SK-N-SH (cell line): Measurements from ENCODE around the gene KRTAP12-2. TPM values are rescaled to one million over a fixed set of nuclear protein-coding genes. Genes with fewer than 3 reads are reported as not detected.

ENCODE experiments used
- CTCF ChIA-PET: fragments of 300-600, 350-600 bp; formaldehyde crosslinking; extraction: SDS; loops from one replicate; lab custom pipeline; 2021; lab: Yijun Ruan, JAX
- POLR2A ChIA-PET: fragments of 350-600 bp; sonication (Branson Sonifier 250); formaldehyde crosslinking; extraction: SDS; loops from one replicate; lab custom pipeline; 2020; ENCODE audit warnings: antibody characterized with exemption, inconsistent platforms; lab: Yijun Ruan, JAX
- DNase-seq: peaks from one replicate; pipeline ENCODE4 v3.0.0; 2012
- H2AFZ ChIP-seq: fragments of 200-600 bp; sonication (generic); 2 replicates; pipeline ENCODE4 v1.8.1; 2016; ENCODE audit warnings: antibody characterized with exemption, mild to moderate bottlenecking, low read depth
- H3F3A ChIP-seq: fragments of 200-600 bp; sonication (generic); replicated peaks from 2 replicates; pipeline ENCODE3; 2016; ENCODE audit warnings: antibody characterized with exemption, mild to moderate bottlenecking; ENCODE audit not compliant: insufficient read depth
- H3K27ac ChIP-seq, 2 experiments: fragments of 200-500 bp in 1 of 2; fragments of 200-600 bp in 1 of 2; sonication (Bioruptor generic) in 1 of 2; sonication (generic), shearing (Covaris generic) in 1 of 2; 2 replicates each; pipeline versions ENCODE4 v1.5.1 to v1.6.1; 2014 to 2016; ENCODE audit warnings: low read depth in 2 of 2, inconsistent platforms in 1 of 2, low read length in 1 of 2, mild to moderate bottlenecking in 1 of 2, mixed read lengths in 1 of 2
- H3K27me3 ChIP-seq: fragments of 200-600 bp; sonication (generic), shearing (Covaris generic); 2 replicates; pipeline ENCODE4 v1.6.1; 2016; ENCODE audit warnings: mixed run types; ENCODE audit not compliant: insufficient read depth
- H3K36me3 ChIP-seq, 2 experiments: fragments of 200-500 bp in 1 of 2; fragments of 200-600 bp in 1 of 2; sonication (Bioruptor generic) in 1 of 2; sonication (generic) in 1 of 2; replicated peaks in 1 of 2; 2 replicates each; pipeline versions ENCODE3 to v1.5.1; 2014 to 2016; ENCODE audit warnings: low read length in 1 of 2, mild to moderate bottlenecking in 1 of 2; ENCODE audit not compliant: insufficient read depth in 2 of 2, control insufficient read depth in 1 of 2
- H3K4me1 ChIP-seq, 2 experiments: fragments of 200-500 bp in 1 of 2; fragments of 200-600 bp in 1 of 2; sonication (Bioruptor generic) in 1 of 2; sonication (generic), shearing (Covaris generic) in 1 of 2; 2 replicates each; pipeline versions ENCODE4 v1.5.1 to v1.6.1; 2014 to 2016; ENCODE audit warnings: low read depth in 1 of 2, low read length in 1 of 2, mixed run types in 1 of 2; ENCODE audit not compliant: insufficient read depth in 2 of 2, control insufficient read depth in 1 of 2
- H3K4me2 ChIP-seq: fragments of 200-600 bp; sonication (generic), shearing (Covaris generic); 2 replicates; pipeline ENCODE4 v1.6.1; 2017; ENCODE audit warnings: mixed run types
- H3K4me3 ChIP-seq, 2 experiments: fragments of 200-500 bp in 1 of 2; fragments of 200-600 bp in 1 of 2; sonication (Bioruptor generic) in 1 of 2; sonication (generic), shearing (Covaris generic) in 1 of 2; 2 replicates each; pipeline versions ENCODE4 v1.5.1 to v1.8.1; 2014 to 2016; ENCODE audit warnings: low read depth in 2 of 2, inconsistent platforms in 1 of 2, low read length in 1 of 2, mild to moderate bottlenecking in 1 of 2, mixed read lengths in 1 of 2, moderate library complexity in 1 of 2
- H3K79me2 ChIP-seq: fragments of 200-600 bp; sonication (generic); 2 replicates; pipeline ENCODE4 v1.8.1; 2017; ENCODE audit warnings: mild to moderate bottlenecking; ENCODE audit not compliant: insufficient read depth
- H3K9ac ChIP-seq: fragments of 200-600 bp; sonication (generic); 2 replicates; pipeline ENCODE4 v1.6.1; 2017; ENCODE audit warnings: mixed run types
- H3K9me2 ChIP-seq: fragments of 200-600 bp; sonication (generic); 2 replicates; pipeline ENCODE4 v1.6.1; 2017; ENCODE audit warnings: mixed run types
- H3K9me3 ChIP-seq: fragments of 200-600 bp; sonication (generic); 2 replicates; pipeline ENCODE4 v1.6.1; 2017; ENCODE audit warnings: mixed run types, mild to moderate bottlenecking, moderate library complexity
- H4K20me1 ChIP-seq: fragments of 200-600 bp; sonication (generic); 2 replicates; pipeline ENCODE4 v1.6.1; 2017; ENCODE audit warnings: mild to moderate bottlenecking, mixed run types; ENCODE audit not compliant: insufficient read depth
- FOXJ3 ChIP-seq: sonication (generic); formaldehyde crosslinking; IDR thresholded peaks from 2 replicates; pipeline ENCODE4 v1.5.1; 2020; ENCODE audit warnings: mild to moderate bottlenecking, missing genetic modification reagents
- JUND ChIP-seq: IDR thresholded peaks from 2 replicates; pipeline ENCODE4 v1.4.0; 2012
- MEF2A ChIP-seq: IDR thresholded peaks from 2 replicates; pipeline ENCODE4 v1.4.0; 2012; ENCODE audit warnings: low read depth, borderline replicate concordance
- NFIC ChIP-seq: IDR thresholded peaks from 2 replicates; pipeline ENCODE4 v1.4.0; 2012; ENCODE audit warnings: borderline replicate concordance
- REST ChIP-seq: IDR thresholded peaks from 2 replicates; pipeline ENCODE4 v1.6.1; 2012; ENCODE audit warnings: mild to moderate bottlenecking, low read depth, low read length, moderate library complexity
- SMC3 ChIP-seq: IDR thresholded peaks from 2 replicates; pipeline ENCODE4 v1.6.1; 2012; ENCODE audit warnings: low read depth, low read length, improper control_type of control experiment
- TAF1 ChIP-seq: IDR thresholded peaks from 2 replicates; pipeline ENCODE4 v1.6.1; 2012; ENCODE audit warnings: low read depth, mild to moderate bottlenecking, low read length, moderate library complexity, borderline replicate concordance
- TEAD4 ChIP-seq: IDR thresholded peaks from 2 replicates; pipeline ENCODE4 v1.4.0; 2012; ENCODE audit warnings: mild to moderate bottlenecking, borderline replicate concordance; ENCODE audit not compliant: insufficient read depth
- WGBS: methylation state at CpG from one replicate; pipeline ENCODE4 v1.1.6; 2017; ENCODE audit warnings: low lambda C conversion rate; 5-methylcytosine and 5-hydroxymethylcytosine counted together
- polyA plus RNA-seq, 3 experiments: library from polyadenylated mRNA; depleted of rRNA; stranded (reverse); fragments of >200 nt; gene quantifications; 2 replicates each; pipeline ENCODE4 v1.2.3, GENCODE V29; 2012
- TF ChIP-seq, protein P1 (sequence below): fragments of 150-350 bp; IDR thresholded peaks from 2 replicates; pipeline ENCODE4 v1.6.1; 2016; ENCODE audit warnings: mild to moderate bottlenecking, low read depth, low read length
- TF ChIP-seq, protein P2 (sequence below): IDR thresholded peaks from 2 replicates; pipeline ENCODE4 v1.4.0; 2012; ENCODE audit warnings: low read depth, borderline replicate concordance

Gene KRTAP12-2
- polyA plus RNA-seq, 1 of the 3 experiments (the other 2 are of a cell fraction) = not detected

DNA sequence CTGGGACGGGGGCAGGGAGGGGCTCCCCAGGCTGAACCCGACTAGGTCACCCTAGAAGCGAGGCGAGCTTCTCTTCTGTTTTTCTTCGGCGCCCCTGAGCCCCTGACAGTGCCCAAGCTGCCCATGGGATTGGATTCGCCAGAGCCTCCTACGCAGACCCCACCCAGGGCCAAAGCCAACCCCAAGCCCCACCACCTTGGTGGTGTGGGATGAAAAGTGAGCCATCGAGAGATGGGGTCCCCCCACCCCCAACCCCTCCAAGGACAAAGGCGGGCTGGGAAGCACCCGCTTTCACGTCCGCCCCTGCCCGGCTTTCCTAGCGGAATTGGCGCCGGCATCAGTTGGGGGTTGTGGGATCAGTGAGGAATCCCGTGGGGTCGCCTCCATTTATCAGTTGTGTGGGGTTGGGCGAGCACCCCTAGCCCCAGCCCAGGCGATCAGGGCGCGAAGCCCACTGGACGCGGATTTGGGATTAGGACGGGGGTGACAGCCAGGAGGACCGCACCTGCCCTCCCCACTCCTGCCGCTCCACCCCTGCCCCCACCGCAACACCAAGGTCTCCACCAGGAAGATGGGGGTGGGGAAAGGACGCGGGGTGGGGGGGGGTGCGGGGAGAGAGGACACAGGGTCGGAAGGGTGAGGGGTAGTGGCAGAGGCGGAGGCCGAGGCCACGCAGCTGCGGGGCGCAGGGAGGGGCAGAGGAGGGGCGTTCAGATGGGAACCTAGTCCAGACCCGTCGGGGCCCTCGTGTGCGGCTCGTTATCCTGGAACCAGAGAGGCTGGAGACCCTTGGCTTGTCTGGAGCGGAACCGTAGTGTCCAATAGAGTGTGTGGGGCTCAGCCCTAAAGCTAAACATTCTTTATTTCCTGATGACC lies 40.2 kb upstream of the KRTAP12-2 start:
- DNase-seq = peak; percentile 21
- Histone ChIP-seq H3K4me1 (no peaks in the 10 kb centered on the region; a peak in 1 of 4 replicates), H3K4me3 (no peak overlapping the region), H3K27me3 (peaks cover 84% of the 10 kb centered on the region), H3K9ac (no peak overlapping the region), H3K9me2 (no peaks in the 10 kb centered on the region), H3K36me3 (no peaks in the 10 kb centered on the region), H2AFZ (no peak overlapping the region), H3K9me3 (no peaks in the 10 kb centered on the region), H3K4me2 (no peak overlapping the region), H3K79me2 (no peaks in the 10 kb centered on the region)
- CTCF ChIA-PET = interaction anchor here (0.7 kb wide), 1 partner anchor 367 kb away, joined by 4 read pairs; no protein-coding TSS in a partner anchor
- no peak for TF ChIP-seq FOXJ3
- TF ChIP-seq TAF1 = no peak
- TF ChIP-seq REST = no peak
- TF ChIP-seq TEAD4 = no peak
- TF ChIP-seq, protein P1, sequence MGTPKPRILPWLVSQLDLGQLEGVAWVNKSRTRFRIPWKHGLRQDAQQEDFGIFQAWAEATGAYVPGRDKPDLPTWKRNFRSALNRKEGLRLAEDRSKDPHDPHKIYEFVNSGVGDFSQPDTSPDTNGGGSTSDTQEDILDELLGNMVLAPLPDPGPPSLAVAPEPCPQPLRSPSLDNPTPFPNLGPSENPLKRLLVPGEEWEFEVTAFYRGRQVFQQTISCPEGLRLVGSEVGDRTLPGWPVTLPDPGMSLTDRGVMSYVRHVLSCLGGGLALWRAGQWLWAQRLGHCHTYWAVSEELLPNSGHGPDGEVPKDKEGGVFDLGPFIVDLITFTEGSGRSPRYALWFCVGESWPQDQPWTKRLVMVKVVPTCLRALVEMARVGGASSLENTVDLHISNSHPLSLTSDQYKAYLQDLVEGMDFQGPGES = no peak
- no peak for TF ChIP-seq JUND
- TF ChIP-seq, protein P2, sequence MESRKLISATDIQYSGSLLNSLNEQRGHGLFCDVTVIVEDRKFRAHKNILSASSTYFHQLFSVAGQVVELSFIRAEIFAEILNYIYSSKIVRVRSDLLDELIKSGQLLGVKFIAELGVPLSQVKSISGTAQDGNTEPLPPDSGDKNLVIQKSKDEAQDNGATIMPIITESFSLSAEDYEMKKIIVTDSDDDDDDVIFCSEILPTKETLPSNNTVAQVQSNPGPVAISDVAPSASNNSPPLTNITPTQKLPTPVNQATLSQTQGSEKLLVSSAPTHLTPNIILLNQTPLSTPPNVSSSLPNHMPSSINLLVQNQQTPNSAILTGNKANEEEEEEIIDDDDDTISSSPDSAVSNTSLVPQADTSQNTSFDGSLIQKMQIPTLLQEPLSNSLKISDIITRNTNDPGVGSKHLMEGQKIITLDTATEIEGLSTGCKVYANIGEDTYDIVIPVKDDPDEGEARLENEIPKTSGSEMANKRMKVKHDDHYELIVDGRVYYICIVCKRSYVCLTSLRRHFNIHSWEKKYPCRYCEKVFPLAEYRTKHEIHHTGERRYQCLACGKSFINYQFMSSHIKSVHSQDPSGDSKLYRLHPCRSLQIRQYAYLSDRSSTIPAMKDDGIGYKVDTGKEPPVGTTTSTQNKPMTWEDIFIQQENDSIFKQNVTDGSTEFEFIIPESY = no peak
- no peak for TF ChIP-seq MEF2A
- no peak for TF ChIP-seq SMC3
- no peak for TF ChIP-seq NFIC
- TF ChIP-seq, all 33 proteins: peak for 0
- Histone ChIP-seq H3K27ac (no peak overlapping the region), H3F3A (no peaks in the 10 kb centered on the region), H4K20me1 (no peaks in the 10 kb centered on the region)
- 25% methylated on average over 27 of the region's 46 CpGs for WGBS
- POLR2A ChIA-PET = no interaction called here
